ENCODE results near the gene LIG3. TPM values are rescaled to one million over a fixed set of nuclear protein-coding genes. Genes with fewer than 3 reads are reported as not detected.

The LIG3 gene
- total and polyA plus RNA-seq, 4 donors, result 3.1 to 21.2 (median 7.6) TPM

DNA sequence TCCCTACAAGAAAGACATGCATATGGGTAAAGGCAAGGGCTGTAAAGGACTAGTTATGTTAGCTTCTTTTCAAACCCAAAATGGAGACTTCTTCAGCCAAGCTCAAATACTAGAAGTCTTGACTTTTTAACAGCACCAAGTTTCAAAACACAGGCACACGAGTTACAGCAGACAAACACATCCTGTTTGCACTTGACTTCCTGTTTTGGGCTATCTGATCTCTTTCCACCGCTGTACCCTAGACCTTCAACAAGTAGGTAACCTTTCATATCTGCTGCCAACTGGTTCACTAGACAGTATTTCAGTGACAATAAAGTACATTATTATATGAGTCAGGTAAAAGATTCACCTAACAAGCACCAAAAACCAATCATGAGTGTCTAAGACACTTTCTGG lies 70.9 kb downstream of the LIG3 start:
- 1% methylated on average over 2 of the region's 2 CpGs for WGBS
- H3K4me3 ChIP-seq (ENCODE audit: low read depth in 1 of 3, low read length in 3 of 3), result peak overlapping the region in 2 of 3 donors; percentile 20 to 35
- H3K9me3 ChIP-seq (ENCODE audit: control insufficient read depth in 4 of 4, low read length in 3 of 4), result no peaks in the 10 kb centered on the region
- H3K27ac ChIP-seq (ENCODE audit: low read depth in 1 of 2, low read length in 2 of 2), result peak overlapping the region; percentile 91 to 96
- peaks cover 0 to 2% (median 0%) of the 10 kb centered on the region in 4 donors for H3K36me3 ChIP-seq (ENCODE audit: control insufficient read depth in 4 of 4, insufficient read depth in 3 of 4, low read depth in 1 of 4, low read length in 3 of 4)
- H3K9ac ChIP-seq (ENCODE audit: low read depth in 1 of 2, low read length in 2 of 2), result peak overlapping the region; percentile 26 to 84
- H3K27me3 ChIP-seq (ENCODE audit: control insufficient read depth in 4 of 4, insufficient read depth in 4 of 4, low read length in 3 of 4), result no peaks in the 10 kb centered on the region
- peaks cover 20 to 45% (median 41%) of the 10 kb centered on the region in 4 donors for H3K4me1 ChIP-seq (ENCODE audit: control insufficient read depth in 4 of 4, insufficient read depth in 4 of 4, low read length in 3 of 4)
- TF ChIP-seq YY1 (IDR thresholded peaks at IDR 0.05), result peak; percentile 61
- TF ChIP-seq EGR1 (IDR thresholded peaks at IDR 0.05; ENCODE audit: low read depth in 2 of 2), result no peak
- peak in 1 of 2 donors; percentile 37 for TF ChIP-seq RAD21 (IDR thresholded peaks at IDR 0.05)
- peak; percentile 72 to 81 for TF ChIP-seq GABPA (IDR thresholded peaks at IDR 0.05 in 1 of 2, conservative IDR thresholded peaks at IDR 0.05 in 1 of 2)
- TF ChIP-seq RXRA (IDR thresholded peaks at IDR 0.05), result peak in 1 of 2 donors; percentile 5
- TF ChIP-seq FOXA2 (IDR thresholded peaks at IDR 0.05), result peak; percentile 12
- no peak for DNase-seq (ENCODE audit: low spot score)

DNA sequence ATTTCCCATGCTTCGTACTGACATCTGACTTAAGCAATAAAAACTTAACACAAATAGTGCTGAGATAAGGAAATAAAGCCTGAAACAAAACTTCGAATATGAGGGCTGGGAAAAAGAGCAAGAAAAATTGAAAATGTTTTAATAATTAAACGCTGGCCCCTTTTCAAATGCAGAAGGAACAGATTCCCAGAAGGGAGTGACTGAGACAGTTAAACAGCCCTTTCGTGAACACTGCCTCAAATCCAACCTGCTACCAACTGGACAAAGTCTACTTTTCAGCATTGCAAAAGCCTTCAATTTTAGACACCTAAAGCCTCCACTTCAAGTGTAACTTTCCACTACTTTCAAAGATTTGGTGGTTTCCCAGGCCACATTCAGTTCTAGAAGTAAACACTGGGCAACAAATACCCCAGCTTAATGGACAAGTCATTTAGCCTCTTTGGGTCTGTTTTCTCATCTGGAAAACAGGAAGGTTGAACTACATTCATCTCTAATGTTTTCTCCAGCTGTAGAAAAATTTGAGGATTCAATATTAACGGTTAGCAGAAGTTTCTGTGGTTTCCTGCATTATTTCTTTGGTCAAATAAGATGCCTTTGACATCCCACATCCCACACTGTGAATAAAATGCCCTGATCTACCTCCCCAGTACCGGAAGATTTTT lies 71.4 kb downstream of the LIG3 start:
- Histone ChIP-seq H3K4me1 (ENCODE audit: control insufficient read depth in 4 of 4, insufficient read depth in 4 of 4, low read length in 3 of 4) (peaks cover 20 to 40% (median 36%) of the 10 kb centered on the region in 4 donors), H3K36me3 (ENCODE audit: control insufficient read depth in 4 of 4, insufficient read depth in 3 of 4, low read depth in 1 of 4, low read length in 3 of 4) (peaks cover 0 to 2% (median 0%) of the 10 kb centered on the region in 4 donors), H3K4me3 (ENCODE audit: low read depth in 1 of 3, low read length in 3 of 3) (peak overlapping the region in 2 of 3 donors; percentile 20 to 35), H3K27me3 (ENCODE audit: control insufficient read depth in 4 of 4, insufficient read depth in 4 of 4, low read length in 3 of 4) (no peaks in the 10 kb centered on the region), H3K9me3 (ENCODE audit: control insufficient read depth in 4 of 4, low read length in 3 of 4) (no peaks in the 10 kb centered on the region), H3K9ac (ENCODE audit: low read depth in 1 of 2, low read length in 2 of 2) (peak overlapping the region; percentile 26 to 84), H3K27ac (ENCODE audit: low read depth in 1 of 2, low read length in 2 of 2) (peak overlapping the region; percentile 91 to 96)
- TF ChIP-seq ATF3 (IDR thresholded peaks at IDR 0.05), result peak; percentile 46
- TF ChIP-seq, protein P1, sequence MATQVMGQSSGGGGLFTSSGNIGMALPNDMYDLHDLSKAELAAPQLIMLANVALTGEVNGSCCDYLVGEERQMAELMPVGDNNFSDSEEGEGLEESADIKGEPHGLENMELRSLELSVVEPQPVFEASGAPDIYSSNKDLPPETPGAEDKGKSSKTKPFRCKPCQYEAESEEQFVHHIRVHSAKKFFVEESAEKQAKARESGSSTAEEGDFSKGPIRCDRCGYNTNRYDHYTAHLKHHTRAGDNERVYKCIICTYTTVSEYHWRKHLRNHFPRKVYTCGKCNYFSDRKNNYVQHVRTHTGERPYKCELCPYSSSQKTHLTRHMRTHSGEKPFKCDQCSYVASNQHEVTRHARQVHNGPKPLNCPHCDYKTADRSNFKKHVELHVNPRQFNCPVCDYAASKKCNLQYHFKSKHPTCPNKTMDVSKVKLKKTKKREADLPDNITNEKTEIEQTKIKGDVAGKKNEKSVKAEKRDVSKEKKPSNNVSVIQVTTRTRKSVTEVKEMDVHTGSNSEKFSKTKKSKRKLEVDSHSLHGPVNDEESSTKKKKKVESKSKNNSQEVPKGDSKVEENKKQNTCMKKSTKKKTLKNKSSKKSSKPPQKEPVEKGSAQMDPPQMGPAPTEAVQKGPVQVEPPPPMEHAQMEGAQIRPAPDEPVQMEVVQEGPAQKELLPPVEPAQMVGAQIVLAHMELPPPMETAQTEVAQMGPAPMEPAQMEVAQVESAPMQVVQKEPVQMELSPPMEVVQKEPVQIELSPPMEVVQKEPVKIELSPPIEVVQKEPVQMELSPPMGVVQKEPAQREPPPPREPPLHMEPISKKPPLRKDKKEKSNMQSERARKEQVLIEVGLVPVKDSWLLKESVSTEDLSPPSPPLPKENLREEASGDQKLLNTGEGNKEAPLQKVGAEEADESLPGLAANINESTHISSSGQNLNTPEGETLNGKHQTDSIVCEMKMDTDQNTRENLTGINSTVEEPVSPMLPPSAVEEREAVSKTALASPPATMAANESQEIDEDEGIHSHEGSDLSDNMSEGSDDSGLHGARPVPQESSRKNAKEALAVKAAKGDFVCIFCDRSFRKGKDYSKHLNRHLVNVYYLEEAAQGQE (IDR thresholded peaks at IDR 0.05), result peak; percentile 34
- TF ChIP-seq HNF4A (conservative IDR thresholded peaks at IDR 0.05), result peak; percentile 82 to 88
- no peak for TF ChIP-seq YY1 (IDR thresholded peaks at IDR 0.05)
- TF ChIP-seq EGR1 (IDR thresholded peaks at IDR 0.05; ENCODE audit: low read depth in 2 of 2), result no peak
- TF ChIP-seq, protein P2, sequence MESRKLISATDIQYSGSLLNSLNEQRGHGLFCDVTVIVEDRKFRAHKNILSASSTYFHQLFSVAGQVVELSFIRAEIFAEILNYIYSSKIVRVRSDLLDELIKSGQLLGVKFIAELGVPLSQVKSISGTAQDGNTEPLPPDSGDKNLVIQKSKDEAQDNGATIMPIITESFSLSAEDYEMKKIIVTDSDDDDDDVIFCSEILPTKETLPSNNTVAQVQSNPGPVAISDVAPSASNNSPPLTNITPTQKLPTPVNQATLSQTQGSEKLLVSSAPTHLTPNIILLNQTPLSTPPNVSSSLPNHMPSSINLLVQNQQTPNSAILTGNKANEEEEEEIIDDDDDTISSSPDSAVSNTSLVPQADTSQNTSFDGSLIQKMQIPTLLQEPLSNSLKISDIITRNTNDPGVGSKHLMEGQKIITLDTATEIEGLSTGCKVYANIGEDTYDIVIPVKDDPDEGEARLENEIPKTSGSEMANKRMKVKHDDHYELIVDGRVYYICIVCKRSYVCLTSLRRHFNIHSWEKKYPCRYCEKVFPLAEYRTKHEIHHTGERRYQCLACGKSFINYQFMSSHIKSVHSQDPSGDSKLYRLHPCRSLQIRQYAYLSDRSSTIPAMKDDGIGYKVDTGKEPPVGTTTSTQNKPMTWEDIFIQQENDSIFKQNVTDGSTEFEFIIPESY (IDR thresholded peaks at IDR 0.05), result no peak
- TF ChIP-seq CTCF (IDR thresholded peaks at IDR 0.05; ENCODE audit: low read depth, low read length, missing input control), result no peak
- no peak for TF ChIP-seq FOXA1 (IDR thresholded peaks at IDR 0.05)
- TF ChIP-seq GABPA (IDR thresholded peaks at IDR 0.05 in 1 of 2, conservative IDR thresholded peaks at IDR 0.05 in 1 of 2), result peak in 1 of 2 donors; percentile 11
- peak; percentile 39 to 62 for TF ChIP-seq JUND (IDR thresholded peaks at IDR 0.05)
- peak; percentile 87 for TF ChIP-seq SP1 (IDR thresholded peaks at IDR 0.05)
- no peak for TF ChIP-seq NR2F2 (IDR thresholded peaks at IDR 0.05)
- TF ChIP-seq FOXA2 (IDR thresholded peaks at IDR 0.05), result peak; percentile 8
- TF ChIP-seq HNF4G (IDR thresholded peaks at IDR 0.05), result peak; percentile 56
- TF ChIP-seq, protein P3, sequence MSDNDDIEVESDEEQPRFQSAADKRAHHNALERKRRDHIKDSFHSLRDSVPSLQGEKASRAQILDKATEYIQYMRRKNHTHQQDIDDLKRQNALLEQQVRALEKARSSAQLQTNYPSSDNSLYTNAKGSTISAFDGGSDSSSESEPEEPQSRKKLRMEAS (IDR thresholded peaks at IDR 0.05), result no peak
- peak; percentile 19 to 23 for TF ChIP-seq RAD21 (IDR thresholded peaks at IDR 0.05)
- no peak for TF ChIP-seq TAF1 (conservative IDR thresholded peaks at IDR 0.05)
- peak; percentile 14 to 45 for TF ChIP-seq RXRA (IDR thresholded peaks at IDR 0.05)
- WGBS, result 15% methylated on average over 6 of the region's 6 CpGs
- DNase-seq (ENCODE audit: low spot score), result no peak
